K562 (cell line): ENCODE data around the gene TRPM4. TPM values are rescaled to one million over a fixed set of nuclear protein-coding genes. Genes with fewer than 3 reads are reported as not detected.
A peak's percentile ranks its signal among the peaks of the same experiment; 100 is the strongest.

Experiments
- BRF2 ChIP-seq: IDR thresholded peaks from 3 replicates; pipeline ENCODE4 v1.6.1; 2011; ENCODE audit warnings: borderline replicate concordance, mild to moderate bottlenecking; ENCODE audit not compliant: insufficient read length, insufficient read depth
- DPF2 ChIP-seq: fragments of 450-650 bp; IDR thresholded peaks from 2 replicates; pipeline ENCODE4 v1.6.1; 2016
- GTF3C2 ChIP-seq: IDR thresholded peaks from 3 replicates; pipeline ENCODE4 v1.6.1; 2011; ENCODE audit warnings: borderline replicate concordance, mild to moderate bottlenecking, moderate library complexity; ENCODE audit not compliant: insufficient read length; ENCODE audit errors: extremely low read depth
- HIVEP1 ChIP-seq: fragments of 250-450 bp; sonication (Bioruptor Pico); IDR thresholded peaks from 2 replicates; pipeline ENCODE4 v1.4.0; 2020; ENCODE audit warnings: mild to moderate bottlenecking
- KDM1A ChIP-seq, 2 experiments: fragments of 450-650 bp; IDR thresholded peaks; 2 replicates each; pipeline ENCODE4 v1.6.1; 2016; ENCODE audit warnings: mild to moderate bottlenecking in 2 of 2
- MYBL2 ChIP-seq, 2 experiments: fragments of 450-650 bp in 1 of 2; sonication (generic) in 1 of 2; formaldehyde crosslinking in 1 of 2; IDR thresholded peaks; 2 replicates each; pipeline versions ENCODE4 v1.6.1 to v1.8.1; 2017 to 2022; ENCODE audit warnings: borderline replicate concordance in 1 of 2, inconsistent platforms in 1 of 2, low read depth in 1 of 2, mild to moderate bottlenecking in 1 of 2, missing genetic modification reagents in 1 of 2, moderate library complexity in 1 of 2
- NKRF ChIP-seq: fragments of 450-650 bp; IDR thresholded peaks from 2 replicates; pipeline ENCODE4 v1.6.1; 2016; ENCODE audit warnings: borderline replicate concordance
- NR2C2 ChIP-seq, 2 experiments: fragments of 200-800 bp in 1 of 2; sonication (Bioruptor generic) in 1 of 2; sonication (generic) in 1 of 2; formaldehyde crosslinking in 1 of 2; IDR thresholded peaks; 2 replicates each; pipeline versions ENCODE4 v1.6.1 to v1.8.0; 2016 to 2022; ENCODE audit warnings: mild to moderate bottlenecking in 1 of 2, missing compliant biosample characterization in 1 of 2, missing genetic modification characterization in 1 of 2, missing genetic modification reagents in 1 of 2
- PRMT5 ChIP-seq: sonication (generic); formaldehyde crosslinking; IDR thresholded peaks from 2 replicates; pipeline ENCODE4 v1.5.0; 2020; ENCODE audit warnings: missing genetic modification reagents
- SP1 ChIP-seq: sonication (generic); formaldehyde crosslinking; IDR thresholded peaks from 2 replicates; pipeline ENCODE4 v1.8.1; 2022; ENCODE audit warnings: mild to moderate bottlenecking, missing genetic modification reagents
- THRB ChIP-seq: fragments of 450-650 bp; formaldehyde crosslinking; conservative IDR thresholded peaks from 2 replicates; pipeline ENCODE4 v1.4.0; 2022; ENCODE audit warnings: mild to moderate bottlenecking, missing genetic modification characterization
- UBTF ChIP-seq, 2 experiments: IDR thresholded peaks; 2 replicates each; pipeline ENCODE4 v1.6.1; 2012; ENCODE audit warnings: improper control_type of control experiment in 2 of 2, low read depth in 2 of 2, low read length in 2 of 2, borderline replicate concordance in 1 of 2
- ZFX ChIP-seq: sonication (generic); formaldehyde crosslinking; IDR thresholded peaks from 2 replicates; pipeline ENCODE4 v1.8.0; 2022; ENCODE audit warnings: mild to moderate bottlenecking, missing genetic modification reagents, moderate library complexity
- ZNF263 ChIP-seq: sonication (generic); formaldehyde crosslinking; IDR thresholded peaks from 2 replicates; pipeline ENCODE4 v1.8.0; 2022; ENCODE audit warnings: mild to moderate bottlenecking, missing genetic modification reagents, borderline replicate concordance
- polyA plus RNA-seq, 8 experiments: library from polyadenylated mRNA; depleted of rRNA in 4 of 8; stranded (reverse) in 5 of 8; unstranded in 3 of 8; fragments of >200 nt; fragmentation: Nextera tagmentation in 2 of 8; fragmentation: Illumina TruSeq in 1 of 8; extraction: Ambion mirVana in 2 of 8; extraction: Trizol in 1 of 8; gene quantifications; 2 replicates each; pipeline versions ENCODE4 v1.2.1 to v1.2.3, GENCODE V29; 2011 to 2014; ENCODE audit warnings: inconsistent platforms in 1 of 8, missing spikeins in 1 of 8
- total RNA-seq, 7 experiments: library from RNA; depleted of rRNA in 6 of 7; stranded (reverse); fragments of >200 nt in 6 of 7; fragmentation: Illumina TruSeq in 2 of 7; extraction: Trizol in 2 of 7; gene quantifications; 2 replicates each; pipeline versions ENCODE4 v1.2.1 to v1.2.3, GENCODE V29; 2011 to 2021; ENCODE audit warnings: low replicate concordance in 1 of 7

The TRPM4 gene
- total and polyA plus RNA-seq, 9 of the 15 experiments (the other 6 are each of a cell fraction or from before 2014, with no cell fraction given) = 6.5 to 45.4 (median 15.2) TPM

- TF ChIP-seq NKRF = peak; percentile 44; the same call in 1 of the 2 replicates
- TF ChIP-seq PRMT5 (CRISPR knock-in tag) = peak; percentile 92
- no peak for TF ChIP-seq BRF2
- TF ChIP-seq KDM1A (IDR thresholded peaks at IDR 0.05) = peak in 1 of 2 experiments; percentile 72; a peak in 2 of 4 replicates
- 0 out of 2 replicates have a peak, but pooled peaks have one; percentile 25 for TF ChIP-seq NR2C2 (CRISPR knock-in tag; IDR thresholded peaks at IDR 0.05)
- no peak for TF ChIP-seq NR2C2 (tag; IDR thresholded peaks at IDR 0.05)
- TF ChIP-seq ZFX (CRISPR knock-in tag) = peak; percentile 82
- TF ChIP-seq HIVEP1 (CRISPR knock-in tag) = no peak
- no peak for TF ChIP-seq THRB
- no peak for TF ChIP-seq GTF3C2
- no peak for TF ChIP-seq MYBL2 (IDR thresholded peaks at IDR 0.05; ENCODE audit: low read depth)
- no peak for TF ChIP-seq MYBL2 (CRISPR knock-in tag; IDR thresholded peaks at IDR 0.05; ENCODE audit: borderline replicate concordance)
- peak; percentile 99 for TF ChIP-seq UBTF (IDR thresholded peaks at IDR 0.05; ENCODE audit: borderline replicate concordance in 1 of 2, low read depth in 2 of 2, low read length in 2 of 2)
- no peak for TF ChIP-seq DPF2
- TF ChIP-seq SP1 = peak; percentile 47; the same call in 1 of the 2 replicates
- TF ChIP-seq ZNF263 = peak; percentile 64; the same call in 1 of the 2 replicates
These were observed 37.9 kb upstream of the TRPM4 start, which contains the start of gene PPFIA3 (continued) for GRCh38 chr19:49119411-49120324.
